GM21529 (cell line): ENCODE results near the gene TMX2.
"Not testable (repeated sequence)": the region's sequence is repeated elsewhere in the genome, so short reads cannot be mapped to it uniquely, and the experiment has no call there.

Source experiments
- ATAC-seq: cut with Tn5 transposase; IDR thresholded peaks from one replicate; pipeline ENCODE4 v1.9.1; 2021; ENCODE audit not compliant: unreplicated experiment

The TMX2 gene

GRCh38 chr11:57712256-57713150, at the start of gene TMX2:
TMX2 (plus strand) TSS chr11:57712593; CDS start chr11:57712619, 26 bp downstream.
- ATAC-seq: peak; percentile 92

- ATAC-seq: no peak
Measured at GRCh38 chr11:57662893-57663292, 49.5 kb upstream of the TMX2 start.

- ATAC-seq: no peak
Measured at GRCh38 chr11:57663975-57664374, 48.4 kb upstream of the TMX2 start.

- ATAC-seq: peak; percentile 67
Measured at GRCh38 chr11:57667117-57667735, 45.2 kb upstream of the TMX2 start.

- peak; percentile 81 for ATAC-seq
Measured at GRCh38 chr11:57667736-57668433, 44.5 kb upstream of the TMX2 start, which contains the start of gene ZDHHC5. ZDHHC5 (plus strand) TSS chr11:57668114; CDS start chr11:57673091, 4,977 bp downstream.

- ATAC-seq: peak; percentile 7
Measured at GRCh38 chr11:57668434-57668782, 44.0 kb upstream of the TMX2 start.

GRCh38 chr11:57674251-57674650, 38.1 kb upstream of the TMX2 start:
- ATAC-seq: no peak

- no peak for ATAC-seq
Measured at GRCh38 chr11:57675176-57675941, 37.0 kb upstream of the TMX2 start.

GRCh38 chr11:57679396-57679795, 33.0 kb upstream of the TMX2 start:
- ATAC-seq: no peak

- peak; percentile 43 for ATAC-seq
Measured at GRCh38 chr11:57680552-57680874, 31.9 kb upstream of the TMX2 start.

GRCh38 chr11:57681168-57681567, 31.2 kb upstream of the TMX2 start:
- no peak for ATAC-seq

GRCh38 chr11:57690474-57690873, 21.9 kb upstream of the TMX2 start:
- not testable (repeated sequence) for ATAC-seq

GRCh38 chr11:57698843-57699365, 13.5 kb upstream of the TMX2 start:
- ATAC-seq: no peak

GRCh38 chr11:57699813-57700212, 12.6 kb upstream of the TMX2 start:
- no peak for ATAC-seq

GRCh38 chr11:57700425-57700824, 12.0 kb upstream of the TMX2 start:
- ATAC-seq: no peak

GRCh38 chr11:57703341-57703740, 9.1 kb upstream of the TMX2 start:
- no peak for ATAC-seq

GRCh38 chr11:57704932-57705331, 7.5 kb upstream of the TMX2 start:
- ATAC-seq: no peak

GRCh38 chr11:57705432-57705831, 7.0 kb upstream of the TMX2 start:
- ATAC-seq: not testable (repeated sequence)

GRCh38 chr11:57709802-57710367, 2.5 kb upstream of the TMX2 start:
- ATAC-seq: no peak
